Chondrocyte (in vitro differentiated cells): ENCODE data around the gene PXYLP1. TPM values are rescaled to one million over a fixed set of nuclear protein-coding genes. Genes with fewer than 3 reads are reported as not detected.
A peak's percentile ranks its signal among the peaks of the same experiment; 100 is the strongest.

Experiments
- DNase-seq: peaks from one replicate; pipeline ENCODE4 v3.0.0; 2021; ENCODE audit warnings: mixed read lengths, low spot score
- H3K27ac Mint-ChIP-seq: one replicate; pipeline ENCODE4 v1.8.0; 2021; ENCODE audit warnings: mild to moderate bottlenecking, moderate library complexity, mixed read lengths; ENCODE audit not compliant: unreplicated experiment
- H3K27me3 Mint-ChIP-seq: 2 replicates; pipeline ENCODE4 v1.8.0; 2021; ENCODE audit warnings: low read depth, mixed read lengths
- H3K36me3 Mint-ChIP-seq: 2 replicates; pipeline ENCODE4 v1.8.0; 2021; ENCODE audit warnings: low read depth, mixed read lengths
- H3K4me1 Mint-ChIP-seq: 2 replicates; pipeline ENCODE4 v1.8.0; 2021; ENCODE audit warnings: low read depth, mild to moderate bottlenecking, mixed read lengths
- H3K4me3 Mint-ChIP-seq: one replicate; pipeline ENCODE4 v1.8.0; 2021; ENCODE audit warnings: mild to moderate bottlenecking, moderate library complexity, mixed read lengths; ENCODE audit not compliant: unreplicated experiment
- H3K9me3 Mint-ChIP-seq: 2 replicates; pipeline ENCODE4 v1.8.0; 2021; ENCODE audit warnings: low read depth, mixed read lengths
- CTCF ChIP-seq: fragments of 200-600 bp; sonication (generic); IDR thresholded peaks from 2 replicates; pipeline ENCODE4 v1.5.0; 2021; ENCODE audit warnings: antibody characterized with exemption, mild to moderate bottlenecking, moderate library complexity
- total RNA-seq: library from RNA; stranded (reverse); gene quantifications from 3 replicates; pipeline ENCODE4 v1.2.1, GENCODE V29; 2021

PXYLP1 gene
- total RNA-seq, 1 donor from 2014 or later, result 36.0 TPM

GRCh38 chr3:141332416-141332815 is 100.8 kb downstream of the PXYLP1 start:
- Mint-ChIP-seq H3K27me3 (no peaks in the 10 kb centered on the region), H3K4me1 (peaks cover 67% of the 10 kb centered on the region), H3K9me3 (no peaks in the 10 kb centered on the region), H3K36me3 (no peaks in the 10 kb centered on the region), H3K27ac (peak overlapping the region; percentile 98), H3K4me3 (no peak overlapping the region)
- TF ChIP-seq CTCF, result no peak
- DNase-seq, result no peak

GRCh38 chr3:141333836-141334626 is 102.4 kb downstream of the PXYLP1 start:
- Mint-ChIP-seq H3K36me3 (no peaks in the 10 kb centered on the region), H3K4me1 (peaks cover 68% of the 10 kb centered on the region), H3K27me3 (no peaks in the 10 kb centered on the region), H3K9me3 (no peaks in the 10 kb centered on the region), H3K27ac (peak overlapping the region; percentile 73), H3K4me3 (no peak overlapping the region)
- no peak for TF ChIP-seq CTCF
- DNase-seq, result no peak

- Mint-ChIP-seq H3K4me1 (peaks cover 65% of the 10 kb centered on the region), H3K4me3 (no peak overlapping the region), H3K27me3 (no peaks in the 10 kb centered on the region), H3K36me3 (no peaks in the 10 kb centered on the region), H3K27ac (no peak overlapping the region), H3K9me3 (no peaks in the 10 kb centered on the region)
- no peak for TF ChIP-seq CTCF
- no peak for DNase-seq
Measured at GRCh38 chr3:141334627-141335250, 103.1 kb downstream of the PXYLP1 start.

GRCh38 chr3:141335531-141336061 is 104.0 kb downstream of the PXYLP1 start:
- Mint-ChIP-seq H3K27ac (peak overlapping the region; percentile 23), H3K36me3 (no peaks in the 10 kb centered on the region), H3K27me3 (no peaks in the 10 kb centered on the region), H3K9me3 (no peaks in the 10 kb centered on the region), H3K4me1 (peaks cover 63% of the 10 kb centered on the region), H3K4me3 (no peak overlapping the region)
- no peak for TF ChIP-seq CTCF
- DNase-seq, result no peak

GRCh38 chr3:141336672-141337522 is 105.3 kb downstream of the PXYLP1 start:
- H3K27ac Mint-ChIP-seq, result no peak overlapping the region
- H3K4me1 Mint-ChIP-seq, result peaks cover 50% of the 10 kb centered on the region
- no peak for TF ChIP-seq CTCF
- no peak for DNase-seq
- H3K4me3 Mint-ChIP-seq, result no peak overlapping the region
- H3K9me3 Mint-ChIP-seq, result peaks cover 6% of the 10 kb centered on the region
- H3K36me3 Mint-ChIP-seq, result no peaks in the 10 kb centered on the region
- H3K27me3 Mint-ChIP-seq, result no peaks in the 10 kb centered on the region
